Stimulated activated CD8-positive, alpha-beta memory T cell treated with anti-CD3 and anti-CD28 coated beads, Interleukin-15, amount 100 ng/mL, for 4 hours (primary cell): ENCODE results near the gene ASB13.
"Not testable (repeated sequence)": the region's sequence is repeated elsewhere in the genome, so short reads cannot be mapped to it uniquely, and the experiment has no call there.

Source experiments
- DNase-seq, 2 donors: peaks; one replicate each; pipeline ENCODE4 v3.0.0-alpha.2; 2020; ENCODE audit warnings: low read depth in 2 of 2

Gene ASB13

DNA sequence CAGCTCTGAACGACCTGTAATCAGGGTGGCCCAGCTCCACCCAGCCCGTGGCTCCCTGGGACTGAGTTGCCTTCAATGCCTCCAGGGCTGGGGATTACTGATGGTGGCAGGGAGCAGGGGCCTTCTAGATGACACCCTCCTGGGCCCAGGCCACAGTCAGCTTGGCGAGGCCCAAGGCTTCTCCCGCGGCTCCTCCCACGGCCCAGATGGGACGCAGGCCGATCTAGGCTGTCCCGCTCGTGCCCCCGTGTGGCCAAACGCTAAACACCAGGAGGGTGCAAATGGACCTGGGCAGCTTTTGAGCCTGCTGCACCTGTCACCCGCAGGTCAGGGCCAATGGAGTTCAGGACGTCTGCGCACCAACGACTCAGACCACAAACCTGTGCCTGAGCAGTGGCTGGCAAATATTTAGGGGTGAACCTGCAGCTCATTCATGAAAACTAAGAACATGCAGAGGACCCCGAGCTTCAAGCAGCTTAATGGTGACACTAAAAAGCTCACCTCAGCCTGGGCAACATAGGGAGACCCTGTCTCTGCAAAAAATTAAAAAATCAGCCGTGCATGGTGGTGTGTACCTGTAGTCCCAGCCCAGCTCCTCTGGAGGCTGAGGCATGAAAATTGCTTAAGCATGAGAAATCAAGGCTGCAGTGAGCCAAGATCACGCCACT is 43.2 kb downstream of the ASB13 start:
- DNase-seq = peak; percentile 33 to 45

DNA sequence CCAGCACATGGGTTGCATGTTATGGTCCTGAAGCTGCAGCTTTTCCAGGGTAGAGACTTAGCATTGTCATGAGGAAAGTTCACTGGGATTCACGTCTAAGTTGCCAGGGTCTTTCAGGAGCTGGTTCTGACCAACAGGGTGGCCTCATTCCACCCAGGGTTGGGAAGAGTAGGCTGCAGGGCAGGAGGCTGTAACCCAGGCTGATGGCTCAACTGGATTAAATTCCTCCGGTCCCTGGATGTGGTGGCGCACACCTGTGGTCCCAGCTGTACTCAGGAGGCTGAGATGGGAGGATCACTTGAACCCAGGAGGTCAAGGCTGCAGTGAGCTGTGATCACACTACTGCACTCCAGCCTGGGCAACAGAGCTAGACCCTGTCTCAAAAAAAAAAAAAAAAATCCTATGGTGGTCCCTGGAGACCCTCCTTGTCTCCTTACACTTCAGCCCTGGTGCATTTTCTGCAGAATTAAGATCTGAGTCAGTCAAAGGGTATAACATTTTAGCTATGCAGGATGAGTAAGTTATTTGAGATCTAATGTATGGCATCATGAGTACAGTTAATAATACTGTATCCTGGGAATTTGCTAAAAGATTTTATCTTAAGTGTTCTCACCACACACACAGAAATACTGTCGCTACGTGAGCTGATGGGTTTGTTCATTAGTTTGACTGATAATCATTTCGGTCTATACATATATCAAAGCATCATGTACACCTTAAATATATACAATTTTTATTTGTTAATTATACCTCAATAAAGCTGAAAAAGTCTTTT is 44.0 kb downstream of the ASB13 start:
- DNase-seq = no peak

DNA sequence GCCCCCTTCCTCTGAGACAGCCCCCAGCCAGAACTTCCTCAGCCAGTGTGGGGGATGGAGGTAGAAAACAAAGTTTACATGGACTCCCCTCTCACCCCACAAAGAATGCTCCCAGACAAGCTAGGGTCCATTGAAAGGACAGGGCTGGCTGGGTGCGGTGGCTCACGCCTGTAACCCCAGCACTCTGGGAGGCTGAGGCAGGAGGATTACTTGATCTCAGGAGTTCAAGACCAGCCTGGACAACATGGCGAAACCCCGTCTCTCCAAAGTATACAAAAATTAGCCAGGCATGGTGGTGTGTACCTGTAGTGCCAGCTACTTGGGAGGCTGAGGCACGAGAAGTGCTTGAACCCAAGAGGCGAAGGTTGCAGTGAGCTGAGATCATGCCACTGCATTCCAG is 45.0 kb downstream of the ASB13 start:
- DNase-seq = not testable (repeated sequence)

GRCh38 chr10:5620966-5621365 is 45.4 kb downstream of the ASB13 start:
- DNase-seq = no peak

GRCh38 chr10:5620223-5620721 is 46.1 kb downstream of the ASB13 start:
- no peak for DNase-seq

DNA sequence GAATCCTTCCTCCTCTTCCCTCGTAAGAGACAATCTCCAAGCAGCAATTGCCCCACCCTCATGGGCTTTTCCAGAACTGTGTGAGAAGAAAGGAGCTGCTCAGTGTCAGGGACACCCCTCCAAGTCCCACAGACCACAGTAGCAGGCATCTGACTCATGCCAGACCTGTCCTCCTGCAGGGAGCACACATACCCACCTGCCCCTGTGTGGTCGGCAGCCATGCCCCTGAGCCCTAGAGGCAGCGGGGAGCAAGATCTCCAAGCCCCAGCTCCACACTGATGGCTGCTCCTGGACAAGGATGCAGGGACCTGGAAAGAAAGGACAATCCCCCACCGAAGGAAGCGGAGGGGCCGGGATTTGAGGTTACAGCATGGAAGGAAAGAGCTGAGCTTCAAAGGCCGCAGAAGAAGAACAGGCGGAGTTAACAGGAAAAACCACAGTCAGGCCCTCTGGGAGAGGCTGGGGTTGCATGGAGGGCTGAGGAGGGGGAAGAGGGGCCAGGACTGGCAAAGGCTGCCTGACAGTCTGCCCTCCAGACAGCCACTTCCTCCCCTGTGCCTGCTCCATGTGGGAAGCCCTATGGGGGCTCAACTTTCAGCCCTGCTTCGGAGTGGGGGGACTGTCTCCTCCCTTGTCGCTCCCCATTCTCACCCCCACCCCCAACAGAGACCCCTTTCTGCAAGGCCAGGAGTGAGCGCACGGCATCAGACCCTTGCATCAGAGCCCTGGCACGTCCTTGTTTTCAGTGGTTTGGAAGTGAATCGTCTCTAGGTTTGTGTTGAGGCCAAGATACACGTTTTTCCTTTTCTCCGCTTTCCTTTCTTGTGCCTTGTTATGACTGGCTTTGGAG is 46.8 kb downstream of the ASB13 start:
- no peak for DNase-seq

DNA sequence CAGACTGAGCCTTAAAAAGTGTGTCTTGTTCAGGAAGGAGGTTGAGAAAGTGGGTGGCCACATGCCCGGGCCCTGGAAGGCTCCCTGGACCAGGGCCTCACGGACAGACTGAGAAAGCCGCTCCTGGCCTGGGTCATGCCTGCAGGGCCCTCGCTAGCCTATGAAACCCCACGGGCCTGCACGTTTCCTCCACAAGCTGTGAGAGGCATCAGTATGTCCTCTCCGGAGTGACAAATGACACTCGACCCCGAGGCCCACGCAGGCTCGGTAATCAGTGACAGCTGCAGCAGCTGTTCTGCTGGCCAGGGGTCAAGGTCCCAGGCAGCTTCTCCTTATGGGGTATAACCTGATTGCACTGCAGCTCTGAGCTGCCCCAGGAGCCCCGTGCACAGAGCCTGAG is 47.6 kb downstream of the ASB13 start:
- DNase-seq = no peak

DNA sequence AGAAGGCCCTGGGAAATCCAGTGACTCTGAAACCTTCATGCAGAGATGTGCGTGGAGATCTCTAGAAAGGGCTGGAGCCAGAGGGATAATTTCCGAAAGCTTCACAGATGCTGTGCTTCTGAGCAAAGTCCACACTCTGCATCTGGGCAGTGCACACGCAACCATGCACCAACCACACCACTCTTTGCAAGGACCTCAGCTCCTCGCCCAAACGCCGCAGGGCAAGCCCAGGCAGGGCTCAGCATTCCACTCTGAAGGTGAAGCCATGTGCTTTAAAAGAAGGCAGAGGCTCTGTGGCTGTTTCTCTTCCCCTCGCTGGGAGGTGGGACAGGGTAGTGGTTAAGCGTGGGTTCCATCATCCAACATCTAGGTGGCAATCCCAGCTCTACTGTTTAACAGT is 48.4 kb downstream of the ASB13 start:
- no peak for DNase-seq

GRCh38 chr10:5617521-5617920 is 48.9 kb downstream of the ASB13 start:
- no peak for DNase-seq

- DNase-seq = no peak
Measured at GRCh38 chr10:5616836-5617235, 49.6 kb downstream of the ASB13 start.

DNA sequence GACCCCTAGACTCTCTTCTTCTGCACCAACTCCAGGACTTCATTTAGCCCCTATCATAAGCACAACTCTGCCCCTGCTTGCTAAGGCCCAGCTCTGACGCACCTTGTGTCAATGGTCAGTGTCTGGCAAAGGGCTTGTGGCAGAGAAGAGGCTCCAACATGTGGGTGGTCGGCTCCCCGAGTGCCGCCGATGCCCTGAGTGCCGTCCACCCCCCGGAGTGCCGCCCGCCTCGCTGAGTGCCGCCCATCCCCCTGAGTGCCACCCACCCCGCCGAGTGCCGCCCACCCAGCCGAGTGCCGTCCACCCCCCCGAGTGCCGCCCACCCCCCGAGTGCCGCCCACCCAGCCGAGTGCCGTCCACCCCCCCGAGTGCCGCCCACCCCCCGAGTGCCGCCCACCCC is 50.3 kb downstream of the ASB13 start:
- DNase-seq = no peak

- no peak for DNase-seq
Measured at GRCh38 chr10:5615316-5615715, 51.1 kb downstream of the ASB13 start.

DNA sequence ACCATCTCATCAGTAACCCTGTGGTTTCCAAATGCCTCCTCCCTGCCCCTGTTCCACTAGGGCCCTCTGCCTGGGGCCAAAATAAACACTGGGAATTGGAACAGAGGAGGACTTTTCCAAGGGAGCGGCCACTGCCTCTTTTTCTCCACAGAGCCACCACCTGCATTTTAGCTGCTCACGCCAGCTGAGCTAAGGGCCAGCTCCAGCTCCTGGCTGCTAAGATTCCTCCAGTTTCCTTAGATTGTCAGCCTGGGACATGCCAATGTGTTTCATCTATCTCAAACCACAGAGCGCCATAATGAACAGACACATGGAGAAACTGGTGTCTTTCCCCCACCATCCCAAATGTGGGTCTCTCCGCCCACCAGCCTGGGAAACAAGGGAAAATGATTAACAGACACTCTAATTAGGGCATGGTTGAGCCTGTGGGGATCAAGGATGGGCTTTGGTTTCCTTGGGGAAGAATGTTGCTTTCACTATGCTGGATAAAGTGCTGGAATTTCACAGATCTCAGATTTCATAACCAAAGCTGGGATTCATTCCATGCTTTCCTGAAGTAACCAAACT is 52.2 kb downstream of the ASB13 start:
- DNase-seq = no peak

GRCh38 chr10:5613481-5614154 is 52.8 kb downstream of the ASB13 start:
- DNase-seq = no peak

DNA sequence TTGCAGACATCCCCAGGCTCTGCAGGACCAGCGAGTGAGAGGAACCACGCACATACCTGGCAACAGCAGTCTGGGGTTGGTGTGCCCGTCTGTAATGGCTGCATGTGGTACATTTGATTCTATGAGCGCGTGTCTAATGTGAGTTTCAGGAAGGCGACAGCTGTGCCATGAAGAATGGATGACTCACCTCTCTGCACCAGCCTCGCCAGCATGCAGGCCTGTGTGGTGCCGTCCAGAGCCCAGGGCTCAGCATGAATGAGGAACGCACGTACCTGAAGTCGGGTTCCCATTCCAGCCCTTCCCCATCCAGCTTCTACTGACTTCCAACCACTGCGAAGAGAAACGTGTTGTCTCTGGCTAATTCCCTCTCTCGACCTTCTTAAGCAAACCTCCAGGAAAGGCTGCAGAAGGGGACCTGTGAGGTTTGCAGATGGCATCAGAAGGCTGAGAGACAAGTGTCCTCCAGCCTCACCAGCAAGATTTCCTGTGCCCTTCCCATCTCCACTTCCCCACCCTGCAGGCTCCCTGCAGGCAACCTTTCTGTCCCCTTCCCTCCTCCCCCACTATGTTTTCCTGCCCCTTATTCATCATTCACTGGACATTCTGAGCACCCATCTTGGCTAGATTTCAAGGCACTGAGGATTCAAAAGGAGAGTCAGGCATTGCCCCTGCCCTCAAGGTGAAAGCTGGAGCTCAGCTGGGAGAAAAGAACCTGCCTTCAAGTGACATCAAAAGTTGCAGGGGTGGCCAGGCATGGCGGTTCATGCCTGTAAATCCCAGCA is 54.3 kb downstream of the ASB13 start:
- no peak for DNase-seq

DNA sequence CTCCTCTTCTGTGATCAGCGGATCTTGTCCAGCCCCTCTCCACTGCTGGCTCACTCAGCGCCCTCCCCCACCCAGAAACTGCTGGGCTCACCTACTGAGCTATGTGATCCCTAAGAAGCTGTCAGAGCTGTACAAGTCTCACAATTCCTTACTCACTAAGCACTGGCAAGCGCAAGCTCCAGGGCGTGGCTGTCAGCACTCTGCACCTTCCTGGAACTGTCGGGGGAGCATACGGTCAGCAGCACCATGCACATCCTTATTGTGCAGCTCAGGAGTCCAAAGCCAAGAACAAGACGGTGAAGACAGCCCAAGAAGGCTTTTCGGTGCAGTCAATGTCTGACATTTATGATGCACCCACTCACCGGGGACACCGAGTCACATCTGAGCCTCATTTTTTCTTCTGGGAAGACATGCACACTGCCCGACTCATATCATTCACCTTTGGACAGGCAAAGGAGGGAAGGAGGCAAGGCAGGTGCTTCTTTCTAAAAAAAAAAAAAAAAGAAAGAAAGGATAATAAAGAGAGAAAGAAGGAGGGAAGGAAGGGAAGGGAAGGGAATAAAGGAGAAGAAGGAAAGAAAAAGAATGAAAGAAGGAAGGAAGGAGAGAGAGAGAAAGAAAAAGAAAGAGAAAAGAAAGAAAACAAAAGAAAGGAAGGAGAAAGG is 56.3 kb downstream of the ASB13 start:
- no peak for DNase-seq

DNA sequence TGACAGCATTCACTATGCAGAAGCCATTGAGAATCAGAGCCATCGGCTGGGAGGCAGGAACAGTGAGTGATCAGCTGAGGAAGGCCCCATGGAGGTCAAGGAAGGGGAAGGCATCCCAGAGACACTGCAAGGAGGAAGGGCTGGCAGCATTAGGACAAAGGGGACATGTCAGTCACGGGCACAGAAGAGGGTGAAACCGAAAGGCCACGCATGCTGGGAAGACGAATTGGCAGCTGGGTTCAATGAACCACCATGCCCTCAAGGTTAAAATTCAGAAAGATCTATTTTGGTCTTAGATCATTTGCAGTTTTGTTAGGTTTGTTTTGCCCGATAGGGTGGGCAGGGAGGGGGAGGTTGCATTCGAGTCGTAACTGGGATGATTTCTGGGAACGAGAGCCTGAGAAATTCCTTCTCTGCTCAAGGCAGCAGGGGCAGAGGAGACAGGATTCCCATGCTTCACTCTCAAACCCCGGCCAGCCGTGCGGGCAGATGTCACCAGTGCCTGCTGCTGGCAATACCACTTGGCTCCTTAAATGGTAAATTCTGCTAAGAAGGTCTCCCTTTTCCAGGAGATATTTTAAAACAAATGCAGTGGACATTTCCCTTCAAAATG is 57.7 kb downstream of the ASB13 start:
- DNase-seq = no peak

GRCh38 chr10:5607594-5607993 is 58.8 kb downstream of the ASB13 start:
- DNase-seq = no peak

GRCh38 chr10:5606864-5607263 is 59.5 kb downstream of the ASB13 start:
- DNase-seq = no peak

- no peak for DNase-seq
Measured at GRCh38 chr10:5606321-5606720, 60.1 kb downstream of the ASB13 start.
